Activated gamma-delta T cell treated with Interleukin-2 at 50 U/mL for 16 hours (primary cell): ENCODE data around the gene NEU3.
"Not testable (repeated sequence)": the region's sequence is repeated elsewhere in the genome, so short reads cannot be mapped to it uniquely, and the experiment has no call there.

Experiments used
- DNase-seq: peaks from one replicate; pipeline ENCODE4 v3.0.0-alpha.2; 2020

The NEU3 gene, protein sequence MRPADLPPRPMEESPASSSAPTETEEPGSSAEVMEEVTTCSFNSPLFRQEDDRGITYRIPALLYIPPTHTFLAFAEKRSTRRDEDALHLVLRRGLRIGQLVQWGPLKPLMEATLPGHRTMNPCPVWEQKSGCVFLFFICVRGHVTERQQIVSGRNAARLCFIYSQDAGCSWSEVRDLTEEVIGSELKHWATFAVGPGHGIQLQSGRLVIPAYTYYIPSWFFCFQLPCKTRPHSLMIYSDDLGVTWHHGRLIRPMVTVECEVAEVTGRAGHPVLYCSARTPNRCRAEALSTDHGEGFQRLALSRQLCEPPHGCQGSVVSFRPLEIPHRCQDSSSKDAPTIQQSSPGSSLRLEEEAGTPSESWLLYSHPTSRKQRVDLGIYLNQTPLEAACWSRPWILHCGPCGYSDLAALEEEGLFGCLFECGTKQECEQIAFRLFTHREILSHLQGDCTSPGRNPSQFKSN

DNA sequence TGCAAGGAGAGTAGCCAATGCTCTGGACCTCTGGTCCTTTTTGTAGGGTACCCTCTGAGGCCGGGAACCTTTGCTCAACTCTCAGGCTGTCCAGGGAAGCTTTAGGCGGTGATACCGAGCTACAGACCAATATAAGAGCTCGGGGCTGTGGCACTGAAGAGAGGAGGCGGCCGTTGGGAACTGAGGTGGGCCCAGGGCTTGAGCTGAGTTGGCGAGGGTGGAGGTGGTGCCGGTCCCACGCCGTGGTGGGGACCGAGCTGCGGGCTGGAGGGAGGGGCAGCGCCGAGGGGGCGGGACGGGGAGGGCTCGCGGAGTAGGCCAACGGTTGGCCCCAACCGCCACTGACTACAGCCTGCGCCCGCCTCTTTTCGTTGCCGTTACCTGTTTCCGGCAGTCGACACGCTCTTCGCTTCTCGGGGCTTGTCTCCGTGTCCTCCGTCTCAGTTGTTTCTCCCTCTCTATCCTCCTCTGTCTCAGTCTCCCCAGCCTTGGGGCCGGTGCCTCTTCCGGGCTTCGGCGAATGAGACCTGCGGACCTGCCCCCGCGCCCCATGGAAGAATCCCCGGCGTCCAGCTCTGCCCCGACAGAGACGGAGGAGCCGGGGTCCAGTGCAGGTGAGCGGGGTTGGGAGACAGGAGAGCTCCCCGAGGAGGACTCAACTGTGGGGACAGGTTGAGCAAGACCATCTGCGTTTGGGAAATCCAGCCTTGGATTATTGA, at the start of gene NEU3:
TSS of gene NEU3 (plus strand) at position 393 of the 719 bp plus-strand sequence. CDS start at position 521, 128 bp downstream.
- DNase-seq = peak; percentile 79

DNA sequence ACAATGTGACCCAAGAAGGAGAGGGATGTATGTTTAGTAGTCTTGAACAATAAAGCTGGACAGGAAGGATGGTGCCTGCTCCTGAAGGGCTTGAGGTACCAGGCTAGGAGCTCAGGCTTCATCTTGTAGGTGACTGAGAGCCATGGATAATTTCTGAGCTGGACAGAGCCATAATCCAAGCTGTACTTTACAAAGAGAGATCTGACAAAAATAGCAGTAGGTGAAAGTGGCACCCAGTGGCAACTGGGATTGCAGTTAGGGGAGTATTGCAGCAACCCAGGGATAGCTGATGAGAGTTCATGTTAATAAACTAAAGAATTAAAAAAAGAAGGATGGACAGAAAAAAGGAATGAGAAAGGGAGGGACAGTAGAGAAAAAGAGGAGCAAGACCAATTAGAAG, 47.2 kb upstream of the NEU3 start:
- DNase-seq = no peak

DNA sequence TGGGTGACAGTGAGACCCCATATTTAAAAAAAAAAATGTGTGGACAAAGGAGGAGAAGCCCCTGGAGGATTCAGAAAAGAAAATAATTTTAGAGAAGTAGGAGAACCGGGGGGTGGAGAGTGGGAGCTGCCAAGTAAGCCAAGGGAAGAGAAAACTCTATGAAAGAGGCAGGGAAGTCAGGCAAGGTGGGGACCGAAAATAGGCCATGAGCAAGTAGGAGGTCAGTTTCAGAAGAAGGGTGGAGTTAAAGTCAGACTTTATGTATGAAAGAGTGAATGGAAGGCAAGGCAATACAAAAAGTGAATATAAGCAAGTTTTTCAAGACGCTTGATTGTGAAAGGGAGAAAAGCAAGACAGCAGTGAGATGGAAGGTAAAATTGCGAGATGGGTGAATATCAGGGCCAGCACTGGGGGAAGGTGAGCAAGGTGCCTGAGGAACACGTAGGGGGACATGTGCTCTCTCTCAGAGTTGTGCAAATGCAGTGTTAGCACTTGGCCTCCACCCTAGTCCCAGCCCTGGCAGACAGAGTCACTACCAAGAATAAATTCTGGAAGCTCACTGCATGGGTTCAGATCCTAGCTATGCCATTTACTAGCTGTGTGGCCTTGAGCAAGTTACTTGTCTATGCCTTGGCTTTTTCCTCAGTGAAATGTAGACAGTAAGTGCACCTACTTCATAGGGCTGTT, 46.5 kb upstream of the NEU3 start:
- no peak for DNase-seq

DNA sequence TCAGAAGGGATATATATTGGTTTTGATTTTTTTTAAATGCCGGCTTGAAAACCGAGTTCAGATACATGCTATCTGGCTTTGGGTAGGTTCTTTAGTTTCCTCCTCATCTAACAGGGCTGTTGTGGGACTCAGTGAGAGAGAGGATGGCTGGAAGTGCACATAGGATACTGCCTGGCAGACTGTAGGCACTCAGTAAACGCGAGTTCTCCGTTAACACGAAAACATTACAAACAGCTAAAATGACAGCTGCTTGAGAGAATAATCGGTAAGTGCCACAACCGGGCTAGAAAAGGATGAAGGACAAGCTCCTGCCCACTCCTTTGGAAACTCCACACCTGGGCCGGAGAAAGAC, 40.2 kb upstream of the NEU3 start:
- DNase-seq = no peak

DNA sequence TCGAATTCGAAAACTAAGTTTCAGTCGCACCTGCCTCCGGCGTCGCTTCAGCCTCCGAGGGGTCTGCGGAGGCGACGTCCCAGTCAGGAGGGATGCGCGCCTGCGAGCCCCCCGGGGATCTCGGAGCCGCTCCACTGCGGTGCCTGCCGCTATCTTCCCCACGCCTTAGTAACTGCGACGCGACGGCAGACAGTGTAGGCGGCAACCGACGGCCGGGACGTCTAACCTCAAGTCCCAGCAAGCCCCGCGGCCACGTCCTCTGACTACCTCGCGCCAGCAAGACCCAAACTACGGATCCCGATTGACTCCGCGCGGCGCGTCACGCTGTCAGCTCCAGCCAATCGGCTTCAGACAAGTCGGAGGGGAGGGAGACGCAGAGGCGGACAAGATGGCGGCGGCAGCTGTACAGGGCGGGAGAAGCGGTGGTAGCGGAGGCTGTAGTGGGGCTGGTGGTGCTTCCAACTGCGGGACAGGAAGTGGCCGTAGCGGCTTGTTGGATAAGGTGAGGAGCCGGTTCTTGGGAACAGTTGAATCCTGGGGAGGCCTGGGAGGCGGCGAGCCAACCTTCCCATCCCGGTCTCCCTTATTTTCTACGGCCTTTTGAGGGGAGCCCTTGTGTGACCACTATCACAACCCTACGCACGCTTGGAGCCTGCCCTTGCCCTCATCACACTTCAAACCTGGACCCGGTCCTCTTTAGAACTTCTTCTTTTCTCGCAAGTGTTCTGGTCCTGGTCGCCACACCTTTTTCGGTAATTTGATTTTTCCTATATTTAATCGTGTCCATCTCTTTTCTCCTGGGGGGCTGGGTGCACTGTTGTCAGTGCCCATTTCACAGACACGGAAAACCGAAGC, 39.6 kb upstream of the NEU3 start, which contains the start of the genes SPCS2 and XRRA1:
TSS of gene SPCS2 (plus strand) at position 369 of the 855 bp plus-strand sequence. CDS start at position 389, 20 bp downstream.
TSS of gene XRRA1 (minus strand) at position 194 of the 855 bp plus-strand sequence. CDS start 8,213 bp downstream, outside the sequence.
- DNase-seq = peak; percentile 96

DNA sequence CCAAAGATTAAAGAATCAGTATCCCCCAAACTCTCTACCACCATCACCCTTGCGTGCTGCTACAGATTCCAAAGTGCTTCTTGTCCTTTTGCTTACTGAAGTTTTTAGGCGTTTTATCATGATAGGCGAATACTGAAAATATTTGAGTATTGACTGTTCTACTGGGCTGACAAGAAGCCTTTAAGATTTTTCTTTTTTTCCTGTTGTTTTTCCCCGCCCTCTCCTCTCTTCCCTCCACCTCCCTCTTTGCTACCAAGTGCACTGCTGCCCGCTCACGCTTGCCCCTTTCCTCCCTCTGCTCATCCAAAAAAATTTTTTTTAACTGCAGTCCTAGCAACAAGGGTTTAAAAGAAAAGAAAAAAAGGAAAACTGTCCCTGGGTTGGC, 39.0 kb upstream of the NEU3 start:
- DNase-seq = no peak

DNA sequence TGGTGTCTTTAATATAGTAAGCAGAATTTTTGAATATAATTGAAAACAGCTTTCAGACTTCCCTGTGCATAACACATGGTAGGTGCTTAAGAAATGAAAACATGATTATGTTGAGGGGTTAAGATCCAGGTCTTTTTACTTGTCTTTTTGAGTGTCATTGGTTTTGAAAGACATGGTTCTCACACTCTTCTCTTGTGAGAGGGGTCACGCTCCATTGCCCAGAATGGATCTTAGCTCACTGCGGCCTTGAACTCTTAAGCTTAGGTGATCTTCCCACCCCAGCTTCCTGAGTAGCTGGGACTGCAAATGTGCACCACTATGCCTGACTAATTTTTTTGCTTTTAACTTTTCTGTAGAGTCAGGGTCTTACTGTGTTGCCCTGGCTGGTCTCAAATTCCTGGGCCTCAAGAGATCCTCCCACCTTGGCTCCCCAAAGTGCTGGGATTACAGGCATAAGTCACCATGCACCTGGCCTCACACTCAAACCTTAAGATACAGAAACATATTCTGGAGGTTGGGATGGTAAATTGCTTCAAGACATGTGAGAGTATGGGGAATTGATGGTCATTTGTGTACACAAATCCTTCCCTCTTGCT, 38.3 kb upstream of the NEU3 start:
- DNase-seq = no peak

DNA sequence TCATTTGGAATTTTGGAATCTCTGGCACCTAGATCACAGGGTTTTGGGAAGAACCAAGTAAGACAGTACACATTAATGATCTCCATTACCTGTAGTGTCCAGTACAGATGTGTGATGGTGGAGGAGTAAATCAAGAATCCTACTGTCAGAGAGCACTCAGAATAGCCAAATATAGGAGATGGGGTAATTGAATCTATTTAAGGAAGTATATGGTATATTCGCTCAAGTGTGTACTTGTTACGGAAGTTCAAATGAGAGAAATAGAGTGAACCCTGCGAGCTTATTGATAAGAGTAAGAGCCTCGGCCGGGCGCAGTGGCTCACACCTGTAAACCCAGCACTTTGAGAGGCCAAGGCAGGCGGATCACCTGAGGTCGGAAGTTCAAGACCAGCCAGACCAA, 37.5 kb upstream of the NEU3 start:
- no peak for DNase-seq

DNA sequence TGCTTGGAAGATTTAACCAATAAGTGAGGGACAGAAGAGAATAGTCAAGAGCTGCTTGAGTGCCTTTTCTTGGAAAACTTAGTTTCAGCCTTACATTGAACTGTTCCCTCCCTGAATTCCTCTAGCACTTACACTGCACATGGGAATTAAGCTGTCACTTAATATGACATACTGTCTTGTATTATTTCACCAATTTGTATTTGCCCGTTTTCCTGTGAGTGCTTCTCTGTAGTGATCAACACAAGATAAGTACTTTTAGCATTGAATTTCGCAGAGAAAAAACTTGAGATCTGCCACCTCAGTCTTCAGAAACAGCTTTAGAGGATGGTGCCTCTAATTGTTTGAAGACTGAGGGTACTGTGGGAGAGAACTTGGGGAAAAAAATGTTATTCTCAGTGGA, 36.0 kb upstream of the NEU3 start:
- DNase-seq = no peak

DNA sequence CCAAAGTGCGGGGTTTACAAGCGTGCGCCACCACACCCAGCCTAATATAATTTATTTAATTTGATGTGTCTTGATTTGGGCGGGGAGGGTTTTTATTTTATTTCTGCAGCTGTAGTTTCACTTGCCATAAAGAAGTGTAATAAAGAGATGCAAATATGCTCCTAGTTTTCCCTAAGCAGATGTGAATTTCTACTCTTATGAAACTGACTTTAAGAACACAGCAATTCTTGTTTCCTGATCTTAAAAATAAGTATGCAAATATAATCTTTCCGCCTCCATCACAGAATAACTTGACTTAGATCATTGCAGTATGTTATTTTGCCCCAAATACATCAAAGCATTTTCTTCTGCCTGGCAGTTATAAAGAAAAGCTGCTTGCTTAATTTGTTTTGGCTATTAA, 35.3 kb upstream of the NEU3 start:
- DNase-seq = no peak

DNA sequence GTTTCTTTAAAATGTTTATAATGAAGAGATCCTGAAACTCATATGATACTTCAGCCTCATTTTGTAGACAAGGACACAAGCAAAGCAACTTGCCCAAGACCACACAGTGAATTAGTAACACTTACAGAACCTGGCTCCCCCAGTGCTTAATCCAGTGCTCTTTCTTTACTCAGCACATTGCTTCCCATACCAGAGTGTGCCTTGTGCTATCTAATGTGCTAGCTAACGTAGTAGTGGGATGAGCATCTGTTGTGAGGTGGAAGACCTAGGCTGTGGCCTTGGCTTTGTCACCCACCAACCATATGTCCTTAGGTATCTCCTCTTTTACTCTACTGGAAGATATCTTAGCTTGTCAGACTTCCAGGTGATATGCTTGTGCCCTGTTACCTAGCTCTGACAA, 34.5 kb upstream of the NEU3 start:
- DNase-seq = no peak

DNA sequence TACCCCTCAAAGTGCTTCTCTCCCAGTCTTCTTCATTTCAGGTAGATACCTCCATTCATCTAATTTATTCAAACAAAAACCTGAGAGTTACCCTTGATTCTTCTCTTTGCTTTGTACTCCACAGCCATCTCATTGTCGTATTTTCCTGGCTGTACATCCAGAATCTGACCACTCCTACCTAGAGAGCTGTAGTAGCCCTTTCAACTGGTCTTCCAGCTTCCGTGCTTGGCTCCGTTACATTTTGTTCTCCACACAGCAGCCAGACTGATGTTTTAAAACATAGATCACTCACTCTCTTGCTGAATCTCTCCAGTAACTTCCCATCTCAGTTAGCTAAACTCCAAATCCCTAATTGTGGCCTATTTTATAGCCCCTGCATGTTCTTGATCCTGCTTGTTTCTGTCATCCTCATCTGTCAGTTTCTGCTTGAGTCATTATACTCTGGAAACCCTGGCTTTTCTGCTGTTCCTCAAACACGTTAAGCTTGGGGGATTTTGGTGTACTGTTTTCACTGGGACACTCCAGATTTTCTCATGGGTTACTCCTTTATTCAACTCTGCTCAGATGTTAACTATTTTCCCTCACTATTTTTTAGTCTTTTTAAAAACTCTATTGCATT, 32.2 kb upstream of the NEU3 start:
- no peak for DNase-seq

DNA sequence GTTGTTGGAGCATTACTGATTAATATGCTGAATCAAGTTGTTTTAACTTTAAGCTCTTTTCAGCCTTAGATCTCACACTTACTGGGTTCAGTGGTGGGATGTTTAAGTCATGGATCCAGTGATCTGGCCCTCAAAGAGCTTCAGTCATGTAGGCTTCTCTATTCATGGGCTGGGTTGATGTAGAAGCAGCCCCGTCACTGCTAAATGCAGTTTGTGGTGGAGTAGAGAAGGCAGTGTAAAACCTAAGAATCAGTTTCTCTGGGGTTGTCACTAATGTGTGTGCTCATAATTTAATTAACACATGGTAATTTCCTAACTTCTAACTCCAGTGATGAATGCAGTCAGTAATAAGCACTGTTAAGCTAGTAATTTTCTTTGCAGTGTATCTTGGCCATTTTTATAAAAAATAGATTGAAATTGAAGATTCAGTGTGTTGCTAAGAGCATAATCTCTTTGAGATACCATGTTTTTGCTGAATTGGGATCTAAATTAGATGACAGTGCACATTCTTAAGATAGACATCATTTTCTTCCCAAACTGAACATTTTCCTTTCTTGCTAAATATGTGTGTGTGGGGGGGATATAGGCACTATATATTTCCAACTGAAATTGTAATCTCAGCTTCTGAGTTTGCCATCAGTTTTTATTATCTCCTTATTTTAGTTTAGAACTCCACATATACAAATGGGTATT, 30.6 kb upstream of the NEU3 start:
- no peak for DNase-seq

DNA sequence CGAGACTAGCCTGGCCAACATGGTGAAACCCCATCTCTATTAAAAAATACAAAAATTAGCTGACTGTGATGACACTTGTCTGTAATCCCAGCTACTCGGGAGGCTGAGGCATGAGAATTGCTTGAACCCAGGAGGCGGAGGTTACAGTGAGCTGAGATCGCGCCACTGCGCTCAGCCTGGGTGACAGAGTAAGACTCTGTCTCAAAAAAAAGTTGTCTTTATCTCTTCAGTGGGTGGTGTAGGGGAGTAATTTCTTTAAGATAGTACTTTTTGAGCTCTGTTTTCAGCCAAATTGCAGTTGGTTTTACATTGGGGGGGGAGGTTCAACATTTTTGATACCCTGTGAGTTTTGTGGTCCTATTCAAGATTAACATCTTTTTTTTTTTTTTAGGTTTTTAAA, 28.6 kb upstream of the NEU3 start:
- not testable (repeated sequence) for DNase-seq

DNA sequence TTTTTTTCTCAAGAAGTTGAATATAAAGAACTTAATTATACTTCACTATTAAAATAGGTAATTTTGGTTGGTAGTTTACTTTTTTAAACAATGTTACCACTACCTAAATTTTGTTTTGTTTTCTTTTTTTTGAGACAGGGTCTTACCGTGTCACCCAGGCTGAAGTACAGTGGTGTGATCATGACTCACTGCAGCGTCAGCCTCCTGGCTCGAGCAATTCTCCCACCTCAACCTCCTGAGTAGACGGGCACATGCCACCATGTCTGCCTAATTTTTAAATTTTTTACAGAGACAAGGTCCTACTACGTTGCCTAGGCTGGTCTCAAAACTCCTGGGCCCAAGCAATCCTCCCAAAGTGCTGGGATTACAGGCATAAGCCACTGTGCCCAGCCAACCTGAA, 22.1 kb upstream of the NEU3 start:
- no peak for DNase-seq

DNA sequence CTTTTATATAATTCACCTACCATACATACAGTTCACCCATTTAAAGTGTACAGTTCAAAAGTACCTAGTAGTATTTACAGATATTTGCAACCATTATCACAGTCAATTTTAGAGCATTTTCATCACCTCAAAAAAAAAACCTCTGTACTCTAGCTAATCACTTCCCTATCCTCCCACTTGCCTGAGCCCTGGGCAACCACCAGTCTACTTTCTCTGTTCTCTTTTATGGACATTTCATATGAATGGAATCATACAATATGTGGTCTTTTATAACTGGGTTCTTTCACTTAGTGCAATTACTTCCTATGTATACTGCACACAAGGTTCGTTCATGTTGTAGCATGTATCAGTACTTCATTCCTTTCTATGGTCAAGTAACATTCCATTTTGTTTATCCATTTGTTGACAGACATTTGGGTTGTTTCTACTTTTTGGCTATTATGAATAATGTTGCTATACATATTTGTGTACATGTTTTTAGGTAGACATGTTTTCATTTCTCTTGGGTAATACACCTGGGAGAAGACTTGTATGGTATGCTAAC, 17.8 kb upstream of the NEU3 start:
- DNase-seq = no peak

DNA sequence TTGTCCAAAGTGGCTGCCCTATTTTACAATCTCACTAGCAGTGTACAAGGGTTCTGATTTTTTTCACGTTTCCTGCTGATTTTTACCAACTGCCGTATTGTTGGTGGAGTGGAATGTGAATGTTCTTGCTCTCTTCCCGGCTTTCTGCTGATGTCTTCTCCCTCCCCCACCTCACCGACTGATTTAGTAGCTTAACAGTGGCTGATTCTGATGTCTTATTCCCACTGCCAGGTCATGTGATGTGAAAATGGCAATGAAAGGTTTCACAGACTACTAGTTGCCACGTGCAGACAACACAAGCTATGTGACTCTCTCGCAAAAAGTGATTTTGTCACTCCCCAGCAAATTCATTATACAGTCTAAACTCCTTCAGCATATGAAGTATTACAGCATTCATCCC, 17.3 kb upstream of the NEU3 start:
- DNase-seq = no peak

DNA sequence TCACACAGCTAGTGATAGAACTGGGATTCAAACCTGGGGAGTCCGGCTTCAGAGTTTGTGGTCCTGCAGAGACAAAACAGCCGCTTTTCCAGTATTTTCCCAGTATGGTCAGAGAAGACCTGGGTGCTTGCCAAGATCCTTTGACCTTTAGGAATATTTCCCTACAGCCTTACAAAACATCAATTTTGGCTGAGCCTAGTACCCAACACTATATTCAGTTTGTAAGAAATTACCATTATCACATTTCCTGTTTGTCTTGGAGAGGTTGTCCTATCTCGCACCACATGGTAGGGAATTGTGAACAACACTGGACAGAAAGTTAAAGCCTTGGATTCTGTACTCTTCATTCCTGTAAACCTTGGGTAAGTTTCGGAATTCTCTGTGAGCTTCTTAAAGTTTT, 10.7 kb upstream of the NEU3 start:
- no peak for DNase-seq

DNA sequence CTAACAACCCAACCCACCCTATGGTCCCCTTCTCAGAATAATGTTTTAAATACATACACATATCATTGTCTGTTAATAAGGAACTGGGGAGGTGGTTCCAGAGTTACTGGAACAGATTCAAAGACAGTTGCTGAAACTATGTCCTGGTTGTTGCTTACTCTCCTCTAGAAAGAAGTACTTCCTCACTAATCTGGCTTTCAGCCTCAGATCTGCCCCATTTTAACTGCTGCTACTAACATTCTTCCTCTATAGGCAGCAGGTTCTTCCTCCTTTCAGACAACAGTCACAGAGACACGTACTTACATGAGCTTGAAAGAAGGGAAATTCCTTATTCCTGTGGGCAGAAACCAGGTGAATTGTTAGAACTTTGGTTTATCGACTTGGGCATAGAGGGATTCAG, 8.1 kb upstream of the NEU3 start:
- no peak for DNase-seq

DNA sequence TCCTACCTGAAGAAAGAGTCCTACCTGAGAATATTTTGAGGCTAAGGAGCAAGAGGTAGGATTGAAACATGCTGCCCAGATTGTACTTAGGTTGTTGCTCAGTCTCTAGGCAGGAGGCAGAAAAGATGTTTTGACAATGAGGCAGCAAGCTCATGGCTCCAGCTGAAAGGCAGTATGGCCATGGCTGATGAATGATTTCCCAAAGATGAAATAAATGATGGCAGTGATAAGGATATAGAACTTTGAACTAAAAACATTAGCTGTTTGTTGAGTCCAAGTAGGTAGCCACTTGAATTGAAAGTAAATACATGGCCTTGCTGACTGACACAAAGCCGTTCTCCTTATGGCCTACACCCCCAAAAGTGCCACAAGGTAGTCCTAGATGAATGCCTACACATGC, 6.8 kb upstream of the NEU3 start:
- no peak for DNase-seq

DNA sequence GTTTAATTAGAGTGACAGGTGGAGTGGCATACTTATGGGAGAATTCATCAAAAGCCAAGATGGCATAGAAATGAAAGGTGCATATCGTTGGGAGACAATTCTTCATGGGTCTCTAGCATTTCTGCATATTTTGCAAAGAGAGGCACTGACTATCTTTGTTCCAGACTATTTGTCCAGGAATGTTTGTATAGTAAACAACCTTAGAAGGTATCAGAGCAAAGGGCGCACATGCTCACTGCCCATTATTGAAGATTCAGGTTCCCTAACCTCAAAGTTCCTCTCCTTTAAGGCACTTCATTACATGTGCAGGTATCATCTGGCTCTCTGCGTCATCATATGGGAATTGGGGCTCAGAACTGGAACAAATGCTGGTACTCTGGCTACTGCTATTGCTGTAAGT, 4.7 kb upstream of the NEU3 start:
- no peak for DNase-seq
